Thoracic aorta (tissue), 2 donors: Measurements from ENCODE around the gene PHC2. TPM values are rescaled to one million over a fixed set of nuclear protein-coding genes. Genes with fewer than 3 reads are reported as not detected.

Source experiments
- ATAC-seq: fragments of 150-250 bp; one replicate; pipeline ENCODE4 v1.8.0; 2017; ENCODE audit warnings: low read depth; ENCODE audit not compliant: insufficient number of reproducible peaks, low FRiP score
- DNase-seq: peaks from one replicate; pipeline ENCODE4 v3.0.0-alpha.2; 2020; ENCODE audit warnings: low spot score
- H3K27ac ChIP-seq, 2 donors: fragments of 200-600 bp; sonication (generic); 1 replicate in 1 of 2; 2 replicates in 1 of 2; pipeline ENCODE4 v1.5.1; 2016; ENCODE audit warnings: mild to moderate bottlenecking in 2 of 2, moderate library complexity in 2 of 2
- H3K27me3 ChIP-seq: fragments of 200-600 bp; sonication (generic); replicated peaks from 2 replicates; pipeline ENCODE4 v1.6.0; 2016; ENCODE audit warnings: mild to moderate bottlenecking; ENCODE audit not compliant: insufficient read depth
- H3K36me3 ChIP-seq: fragments of 200-600 bp; sonication (generic); one replicate; pipeline ENCODE4 v1.5.1; 2016
- H3K4me1 ChIP-seq, 2 donors: fragments of 200-600 bp; sonication (generic); 1 replicate in 1 of 2; 2 replicates in 1 of 2; pipeline versions ENCODE4 v1.5.1 to v1.6.0; 2016; ENCODE audit warnings: low read depth in 2 of 2, mild to moderate bottlenecking in 1 of 2; ENCODE audit not compliant: control insufficient read depth in 1 of 2
- H3K4me3 ChIP-seq: fragments of 200-600 bp; sonication (generic); 2 replicates; pipeline ENCODE4 v1.5.1; 2016; ENCODE audit warnings: mild to moderate bottlenecking
- H3K9me3 ChIP-seq: fragments of 200-600 bp; sonication (generic); 2 replicates; pipeline ENCODE4 v1.5.1; 2016
- CTCF ChIP-seq: fragments of 200-600 bp; sonication (generic); IDR thresholded peaks from one replicate; pipeline ENCODE4 v1.5.1; 2019; ENCODE audit warnings: antibody characterized with exemption
- total RNA-seq, 2 donors: library from RNA; depleted of rRNA; stranded (reverse); fragments of >200 nt; gene quantifications; one replicate each; pipeline versions ENCODE4 v1.1.0 to v1.2.3, GENCODE V29; 2016

Gene PHC2
- total RNA-seq, 2 donors from 2014 or later = 174 to 238 TPM

- Histone ChIP-seq H3K36me3 (no peaks in the 10 kb centered on the region), H3K9me3 (no peaks in the 10 kb centered on the region), H3K4me1 (peaks cover 46 to 65% of the 10 kb centered on the region in 2 donors), H3K27ac (peak overlapping the region; percentile 90 to 94), H3K4me3 (no peak overlapping the region), H3K27me3 (no peaks in the 10 kb centered on the region)
- no peak for TF ChIP-seq CTCF
- ATAC-seq (no peak), DNase-seq (no peak)
Observed at GRCh38 chr1:33460144-33460543, 29.2 kb upstream of the PHC2 start.

- DNase-seq (no peak), ATAC-seq (no peak)
- H3K4me1 ChIP-seq = peaks cover 46 to 65% of the 10 kb centered on the region in 2 donors
- no peak for TF ChIP-seq CTCF
- H3K36me3 ChIP-seq = no peaks in the 10 kb centered on the region
- peak overlapping the region; percentile 90 to 94 for H3K27ac ChIP-seq
- no peaks in the 10 kb centered on the region for H3K27me3 ChIP-seq
- H3K9me3 ChIP-seq = no peaks in the 10 kb centered on the region
- no peak overlapping the region for H3K4me3 ChIP-seq
Observed at GRCh38 chr1:33459691-33460090, 28.8 kb upstream of the PHC2 start.

- H3K4me1 ChIP-seq = peaks cover 44 to 61% of the 10 kb centered on the region in 2 donors
- DNase-seq (no peak), ATAC-seq (no peak)
- H3K36me3 ChIP-seq = no peaks in the 10 kb centered on the region
- no peak for TF ChIP-seq CTCF
- no peak overlapping the region for H3K4me3 ChIP-seq
- no peaks in the 10 kb centered on the region for H3K9me3 ChIP-seq
- no peaks in the 10 kb centered on the region for H3K27me3 ChIP-seq
- H3K27ac ChIP-seq = peak overlapping the region; percentile 43 to 78
Observed at GRCh38 chr1:33456502-33456886, 25.6 kb upstream of the PHC2 start.

- no peak for DNase-seq
- ATAC-seq = peak; percentile 39
- Histone ChIP-seq H3K4me1 (peaks cover 39 to 54% of the 10 kb centered on the region in 2 donors), H3K27me3 (no peaks in the 10 kb centered on the region), H3K9me3 (no peaks in the 10 kb centered on the region), H3K27ac (peak overlapping the region; percentile 76 to 78), H3K36me3 (no peaks in the 10 kb centered on the region), H3K4me3 (no peak overlapping the region)
- peak; percentile 47 for TF ChIP-seq CTCF
Observed at GRCh38 chr1:33455539-33456501, 24.9 kb upstream of the PHC2 start.

GRCh38 chr1:33454646-33455282, 23.9 kb upstream of the PHC2 start:
- DNase-seq (no peak), ATAC-seq (no peak)
- no peak overlapping the region for H3K4me3 ChIP-seq
- H3K9me3 ChIP-seq = no peaks in the 10 kb centered on the region
- no peak for TF ChIP-seq CTCF
- H3K4me1 ChIP-seq = peaks cover 30 to 44% of the 10 kb centered on the region in 2 donors
- H3K27ac ChIP-seq = no peak overlapping the region
- no peaks in the 10 kb centered on the region for H3K36me3 ChIP-seq
- H3K27me3 ChIP-seq = no peaks in the 10 kb centered on the region
